Suprapubic skin (tissue), 4 donors: ENCODE measurements around the gene RAPGEF4. TPM values are rescaled to one million over a fixed set of nuclear protein-coding genes. Genes with fewer than 3 reads are reported as not detected.

Source experiments
- DNase-seq, 2 donors: peaks; one replicate each; pipeline ENCODE4 v3.0.0-alpha.2; 2019; ENCODE audit warnings: low spot score in 2 of 2
- H3K27ac ChIP-seq: fragments of 200-600 bp; sonication (generic); one replicate; pipeline ENCODE4 v1.5.1; 2019
- H3K27me3 ChIP-seq: fragments of 200-600 bp; sonication (generic); one replicate; pipeline ENCODE4 v1.5.1; 2019
- H3K36me3 ChIP-seq: fragments of 200-600 bp; sonication (generic); one replicate; pipeline ENCODE4 v1.5.1; 2019
- H3K4me1 ChIP-seq: fragments of 200-600 bp; sonication (generic); one replicate; pipeline ENCODE4 v1.5.1; 2019
- H3K4me3 ChIP-seq: fragments of 200-600 bp; sonication (generic); one replicate; pipeline ENCODE4 v1.5.1; 2019; ENCODE audit warnings: mild to moderate bottlenecking
- H3K9me3 ChIP-seq: fragments of 200-600 bp; sonication (generic); one replicate; pipeline ENCODE4 v1.5.1; 2019
- EP300 ChIP-seq: sonication (generic); formaldehyde crosslinking; IDR thresholded peaks from one replicate; pipeline ENCODE4 v1.6.1; 2017; ENCODE audit warnings: antibody characterized with exemption
- POLR2A ChIP-seq, 2 donors: fragments of 450-650 bp; IDR thresholded peaks; one replicate each; pipeline ENCODE4 v1.6.1; 2017; ENCODE audit warnings: antibody characterized with exemption in 2 of 2, mild to moderate bottlenecking in 2 of 2, moderate library complexity in 2 of 2
- POLR2AphosphoS5 ChIP-seq, 3 donors: sonication (generic); formaldehyde crosslinking; IDR thresholded peaks; one replicate each; pipeline ENCODE4 v1.6.1; 2017; ENCODE audit warnings: antibody characterized with exemption in 3 of 3
- WGBS: methylation state at CpG from one replicate; pipeline ENCODE4 v1.1.5; 2018; 5-methylcytosine and 5-hydroxymethylcytosine counted together
- total RNA-seq, 4 donors: library from RNA; depleted of rRNA; stranded (reverse); fragments of >200 nt; gene quantifications; one replicate each; pipeline ENCODE4 v1.1.0, GENCODE V29; 2016
- TF ChIP-seq, protein P1 (sequence below), 2 donors: fragments of 200-600 bp in 1 of 2; fragments of 450-650 bp in 1 of 2; sonication (generic) in 1 of 2; IDR thresholded peaks; one replicate each; pipeline ENCODE4 v1.5.1; 2016 to 2019; ENCODE audit warnings: antibody characterized with exemption in 2 of 2, mild to moderate bottlenecking in 1 of 2, moderate library complexity in 1 of 2

Gene RAPGEF4
- total RNA-seq, 4 donors from 2014 or later = 19.9 to 49.5 (median 27.5) TPM

GRCh38 chr2:172763079-172763478, 27.4 kb downstream of the RAPGEF4 start:
- no peaks in the 10 kb centered on the region for H3K4me1 ChIP-seq
- no peak for DNase-seq
- H3K27ac ChIP-seq = no peak overlapping the region
- WGBS = 93% methylated on average over 2 of the region's 2 CpGs
- TF ChIP-seq EP300 = no peak
- no peak for TF ChIP-seq POLR2A (IDR thresholded peaks at IDR 0.05)
- no peak for TF ChIP-seq POLR2AphosphoS5 (IDR thresholded peaks at IDR 0.05)
- TF ChIP-seq, protein P1, sequence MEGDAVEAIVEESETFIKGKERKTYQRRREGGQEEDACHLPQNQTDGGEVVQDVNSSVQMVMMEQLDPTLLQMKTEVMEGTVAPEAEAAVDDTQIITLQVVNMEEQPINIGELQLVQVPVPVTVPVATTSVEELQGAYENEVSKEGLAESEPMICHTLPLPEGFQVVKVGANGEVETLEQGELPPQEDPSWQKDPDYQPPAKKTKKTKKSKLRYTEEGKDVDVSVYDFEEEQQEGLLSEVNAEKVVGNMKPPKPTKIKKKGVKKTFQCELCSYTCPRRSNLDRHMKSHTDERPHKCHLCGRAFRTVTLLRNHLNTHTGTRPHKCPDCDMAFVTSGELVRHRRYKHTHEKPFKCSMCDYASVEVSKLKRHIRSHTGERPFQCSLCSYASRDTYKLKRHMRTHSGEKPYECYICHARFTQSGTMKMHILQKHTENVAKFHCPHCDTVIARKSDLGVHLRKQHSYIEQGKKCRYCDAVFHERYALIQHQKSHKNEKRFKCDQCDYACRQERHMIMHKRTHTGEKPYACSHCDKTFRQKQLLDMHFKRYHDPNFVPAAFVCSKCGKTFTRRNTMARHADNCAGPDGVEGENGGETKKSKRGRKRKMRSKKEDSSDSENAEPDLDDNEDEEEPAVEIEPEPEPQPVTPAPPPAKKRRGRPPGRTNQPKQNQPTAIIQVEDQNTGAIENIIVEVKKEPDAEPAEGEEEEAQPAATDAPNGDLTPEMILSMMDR (IDR thresholded peaks at IDR 0.05) = no peak
- no peaks in the 10 kb centered on the region for H3K27me3 ChIP-seq
- H3K4me3 ChIP-seq = no peak overlapping the region
- H3K36me3 ChIP-seq = no peaks in the 10 kb centered on the region
- no peaks in the 10 kb centered on the region for H3K9me3 ChIP-seq

- Histone ChIP-seq H3K9me3 (no peaks in the 10 kb centered on the region), H3K4me1 (no peaks in the 10 kb centered on the region), H3K27ac (no peak overlapping the region), H3K4me3 (no peak overlapping the region), H3K36me3 (no peaks in the 10 kb centered on the region), H3K27me3 (no peaks in the 10 kb centered on the region)
- TF ChIP-seq POLR2A (IDR thresholded peaks at IDR 0.05) = no peak
- TF ChIP-seq EP300 = no peak
- TF ChIP-seq POLR2AphosphoS5 (IDR thresholded peaks at IDR 0.05) = no peak
- TF ChIP-seq, protein P1 (IDR thresholded peaks at IDR 0.05) = no peak
- DNase-seq = no peak
- WGBS = 94% methylated on average over 4 of the region's 4 CpGs
Observed at GRCh38 chr2:172765662-172766061, 30.0 kb downstream of the RAPGEF4 start.

DNA sequence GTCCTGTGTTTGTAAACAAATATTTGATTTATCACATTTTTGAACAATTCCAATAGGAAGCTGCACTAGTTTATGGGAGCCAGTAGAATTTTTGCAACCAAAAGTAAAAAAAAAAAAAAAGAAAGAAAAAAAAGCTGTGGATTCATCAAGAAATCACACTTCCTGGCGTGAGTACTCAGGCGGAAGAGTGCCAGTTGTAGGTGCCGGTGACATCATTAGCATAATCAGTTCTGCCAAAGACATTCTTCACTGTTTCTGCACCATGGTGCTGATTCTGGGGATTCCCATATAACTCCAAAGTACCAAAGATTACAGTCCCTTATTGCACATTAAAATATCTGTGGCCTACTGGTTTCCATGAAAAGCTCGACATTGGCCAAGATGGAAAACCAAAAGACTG, 32.8 kb downstream of the RAPGEF4 start:
- no peak for DNase-seq
- 67% methylated on average over 4 of the region's 4 CpGs for WGBS
- Histone ChIP-seq H3K27me3 (no peaks in the 10 kb centered on the region), H3K4me3 (no peak overlapping the region), H3K4me1 (no peaks in the 10 kb centered on the region), H3K27ac (no peak overlapping the region), H3K36me3 (no peaks in the 10 kb centered on the region), H3K9me3 (no peaks in the 10 kb centered on the region)
- TF ChIP-seq, protein P1 (IDR thresholded peaks at IDR 0.05) = no peak
- TF ChIP-seq EP300 = no peak
- TF ChIP-seq POLR2AphosphoS5 (IDR thresholded peaks at IDR 0.05) = no peak
- TF ChIP-seq POLR2A (IDR thresholded peaks at IDR 0.05) = no peak

DNA sequence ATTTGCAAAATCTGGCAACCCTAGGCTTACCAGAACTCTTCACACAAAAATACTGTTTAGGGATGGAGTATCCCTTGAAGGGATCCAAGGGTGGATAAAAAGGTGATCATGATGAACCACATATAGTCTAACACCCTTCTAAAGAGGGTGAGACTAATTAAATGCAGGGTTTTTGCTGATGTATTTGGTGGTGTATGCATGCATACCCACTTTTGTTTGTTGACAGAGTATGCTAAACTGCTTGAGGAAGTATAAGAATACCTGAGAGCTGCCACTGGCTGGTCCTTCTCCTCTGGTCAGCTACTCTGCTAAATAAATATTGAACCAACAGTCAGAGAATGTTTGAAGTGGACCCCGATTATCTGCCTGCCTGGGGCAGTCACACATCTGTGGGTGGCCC, 34.2 kb downstream of the RAPGEF4 start:
- DNase-seq = no peak
- Histone ChIP-seq H3K36me3 (no peaks in the 10 kb centered on the region), H3K9me3 (no peaks in the 10 kb centered on the region), H3K4me1 (no peaks in the 10 kb centered on the region), H3K27ac (no peak overlapping the region), H3K27me3 (no peaks in the 10 kb centered on the region), H3K4me3 (no peak overlapping the region)
- TF ChIP-seq EP300 = no peak
- TF ChIP-seq POLR2AphosphoS5 (IDR thresholded peaks at IDR 0.05) = no peak
- TF ChIP-seq, protein P1 (IDR thresholded peaks at IDR 0.05) = no peak
- TF ChIP-seq POLR2A (IDR thresholded peaks at IDR 0.05) = no peak
- WGBS = 86% methylated on average over 1 of the region's 1 CpG

DNA sequence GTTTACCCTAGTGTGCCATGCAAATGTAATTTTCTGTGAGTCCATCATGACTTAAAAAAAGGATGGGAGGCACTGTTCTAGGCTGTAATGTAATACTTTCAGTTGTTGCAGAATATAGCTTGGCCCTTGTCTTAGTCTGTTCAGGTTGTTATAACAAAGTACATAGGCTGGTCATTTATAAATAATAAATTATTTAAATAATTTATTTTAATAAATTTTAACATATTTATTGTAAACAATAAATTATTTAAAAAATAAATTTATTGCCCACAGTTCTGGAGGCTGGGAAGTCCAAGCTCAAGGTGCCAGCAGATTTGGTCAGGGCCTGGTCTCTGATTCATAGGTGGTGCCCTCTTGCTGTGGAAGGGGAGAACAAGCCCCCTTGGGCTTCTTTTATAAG, 35.2 kb downstream of the RAPGEF4 start:
- DNase-seq = no peak
- Histone ChIP-seq H3K4me3 (no peak overlapping the region), H3K9me3 (no peaks in the 10 kb centered on the region), H3K4me1 (no peaks in the 10 kb centered on the region), H3K27me3 (no peaks in the 10 kb centered on the region), H3K27ac (no peak overlapping the region), H3K36me3 (no peaks in the 10 kb centered on the region)
- TF ChIP-seq EP300 (no peak), POLR2AphosphoS5 (IDR thresholded peaks at IDR 0.05) (no peak), POLR2A (IDR thresholded peaks at IDR 0.05) (no peak)
- TF ChIP-seq, protein P1 (IDR thresholded peaks at IDR 0.05) = no peak
